HG03159 (cell line): ENCODE measurements around the gene GMPS.
"Not testable (repeated sequence)": the region's sequence is repeated elsewhere in the genome, so short reads cannot be mapped to it uniquely, and the experiment has no call there.

ENCODE experiments used
- ATAC-seq: cut with Tn5 transposase; IDR thresholded peaks from one replicate; pipeline ENCODE4 v1.9.1; 2021; ENCODE audit warnings: mild to moderate bottlenecking, moderate library complexity; ENCODE audit not compliant: unreplicated experiment

Gene GMPS

DNA sequence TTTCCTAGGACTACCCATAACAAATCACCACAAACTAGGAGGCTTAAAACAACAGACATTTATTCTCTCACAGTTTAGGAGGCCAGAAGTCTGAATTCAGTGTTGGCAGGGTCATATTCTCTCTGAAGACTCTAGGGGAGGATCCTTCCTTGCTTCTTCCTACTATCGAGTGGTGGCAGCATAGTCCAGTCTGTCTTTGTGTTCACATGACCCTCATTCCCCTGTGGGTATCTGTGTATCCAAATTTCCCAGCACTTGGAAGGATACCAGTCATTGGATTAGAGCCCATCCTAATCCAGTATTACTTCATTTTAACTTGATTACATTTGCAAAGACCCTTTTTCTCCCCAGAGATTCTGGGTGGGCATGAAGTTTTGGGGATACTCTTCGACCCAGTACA is 63.8 kb downstream of the GMPS start:
- no peak for ATAC-seq

- ATAC-seq = no peak
Observed at GRCh38 chr3:155938409-155938808, 68.0 kb downstream of the GMPS start.

DNA sequence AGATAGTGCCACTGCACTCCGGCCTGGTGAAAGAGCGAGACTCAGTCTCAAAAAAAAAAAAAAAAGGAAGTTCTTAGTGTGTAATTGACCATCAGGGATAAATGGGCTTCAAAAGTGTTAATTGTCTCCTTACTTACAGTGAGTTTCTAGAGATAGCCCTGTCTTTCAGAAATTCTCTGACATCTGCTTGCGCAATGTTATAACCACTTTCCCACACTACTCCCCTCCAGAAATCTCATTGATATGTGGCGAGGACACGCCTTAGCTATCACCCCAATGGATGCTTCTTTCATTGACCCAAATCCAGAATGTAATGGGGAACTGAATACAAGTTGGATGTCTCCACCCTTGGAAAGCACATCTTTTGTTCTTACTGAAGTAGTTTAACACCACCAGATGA is 70.9 kb downstream of the GMPS start:
- ATAC-seq = no peak

DNA sequence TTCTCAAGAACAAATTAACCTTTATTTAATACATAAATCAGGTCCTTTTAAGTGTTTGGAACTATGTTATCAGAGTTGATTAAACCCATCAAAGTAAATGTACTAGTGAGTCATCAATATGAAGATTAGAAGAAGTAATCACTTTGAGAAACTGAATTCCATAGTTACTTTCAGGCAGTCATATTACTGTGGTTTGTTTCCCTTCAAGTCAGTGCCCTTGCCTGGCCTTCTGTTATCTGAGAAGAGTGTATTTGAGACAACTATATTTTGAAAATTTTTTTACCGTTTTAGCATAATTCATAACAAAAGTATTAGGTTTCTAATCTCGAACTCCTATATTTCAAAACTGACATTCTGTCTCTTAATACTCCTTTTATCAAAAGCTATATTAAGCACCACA is 73.6 kb downstream of the GMPS start:
- ATAC-seq = no peak

GRCh38 chr3:155946178-155946577 is 75.7 kb downstream of the GMPS start:
- ATAC-seq = no peak

DNA sequence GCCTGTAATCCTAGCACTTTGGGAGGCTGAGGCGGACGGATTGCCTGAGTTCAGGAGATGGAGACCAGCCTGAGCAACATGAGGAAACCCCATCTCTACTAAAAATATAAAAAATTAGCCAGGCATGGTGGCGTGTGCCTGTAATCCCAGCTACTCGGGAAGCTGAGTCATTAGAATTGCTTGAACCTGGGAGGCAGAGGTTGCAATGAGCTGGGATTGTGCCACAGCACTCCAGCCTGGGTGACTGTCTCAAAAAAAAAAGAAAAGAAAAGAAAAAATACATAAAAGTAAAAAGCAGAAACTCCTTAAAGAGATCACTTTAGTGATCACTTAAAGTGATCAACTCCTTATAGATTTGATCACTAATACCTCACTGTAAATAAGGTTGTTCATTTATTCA is 78.0 kb downstream of the GMPS start:
- no peak for ATAC-seq

DNA sequence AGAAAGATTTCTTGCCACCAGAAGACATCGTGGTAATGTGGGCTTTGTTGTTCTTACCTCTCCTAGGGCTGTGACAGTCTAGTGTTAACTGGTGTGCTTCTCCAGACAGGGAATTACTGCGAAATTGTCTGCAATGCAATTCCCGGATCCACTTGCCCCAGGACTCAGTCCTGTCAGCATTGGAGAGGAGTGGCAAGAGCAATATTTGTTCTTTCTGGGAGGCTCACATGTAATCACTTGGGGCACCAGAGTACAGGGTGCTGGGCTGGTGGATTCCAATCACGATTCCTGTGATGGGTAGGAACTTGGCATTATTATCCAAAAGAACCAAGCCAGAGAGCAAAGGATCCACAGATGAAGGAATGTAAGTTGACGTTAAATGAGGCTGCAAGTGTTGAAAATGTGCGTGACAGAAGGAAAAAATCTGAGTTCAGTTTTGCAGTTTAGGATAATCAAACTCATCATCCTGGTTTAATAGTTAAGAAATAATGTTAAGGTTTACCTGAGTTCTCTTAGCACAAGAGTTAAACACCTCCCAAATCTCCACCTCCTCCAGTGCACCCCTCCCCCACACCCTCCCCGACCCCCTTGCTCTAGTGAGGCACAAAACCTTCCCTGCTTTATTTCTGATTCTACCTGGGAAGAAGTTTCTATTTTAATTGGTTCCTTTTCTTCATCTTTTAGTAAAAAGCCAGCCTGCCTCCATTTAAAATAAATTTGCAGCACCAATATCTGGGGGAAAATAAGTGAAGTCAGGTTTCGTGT is 79.2 kb downstream of the GMPS start:
- ATAC-seq = no peak

GRCh38 chr3:155956508-155957411 is 86.3 kb downstream of the GMPS start:
- ATAC-seq = no peak

DNA sequence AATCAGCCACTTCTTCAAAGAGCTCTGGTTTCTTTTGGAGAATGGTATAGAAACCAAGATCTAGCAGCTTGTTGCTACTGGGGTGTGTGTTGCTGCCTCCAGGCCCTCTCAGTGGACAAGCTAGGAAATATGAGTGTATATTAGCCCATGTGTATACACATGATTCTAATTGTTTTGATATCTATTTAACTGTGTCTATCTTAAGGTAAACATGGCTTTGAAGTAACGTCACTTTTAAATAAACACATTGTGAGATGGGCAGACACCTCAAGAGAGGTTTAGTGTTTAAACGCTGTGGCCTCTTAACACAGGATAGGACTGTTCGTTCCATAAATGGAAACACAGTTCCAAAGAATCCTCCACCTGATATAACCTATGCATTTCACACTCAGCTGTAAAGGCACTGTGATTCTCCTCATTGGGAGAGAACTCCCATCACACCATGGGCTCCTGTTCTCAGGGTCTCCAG is 87.0 kb downstream of the GMPS start:
- no peak for ATAC-seq

DNA sequence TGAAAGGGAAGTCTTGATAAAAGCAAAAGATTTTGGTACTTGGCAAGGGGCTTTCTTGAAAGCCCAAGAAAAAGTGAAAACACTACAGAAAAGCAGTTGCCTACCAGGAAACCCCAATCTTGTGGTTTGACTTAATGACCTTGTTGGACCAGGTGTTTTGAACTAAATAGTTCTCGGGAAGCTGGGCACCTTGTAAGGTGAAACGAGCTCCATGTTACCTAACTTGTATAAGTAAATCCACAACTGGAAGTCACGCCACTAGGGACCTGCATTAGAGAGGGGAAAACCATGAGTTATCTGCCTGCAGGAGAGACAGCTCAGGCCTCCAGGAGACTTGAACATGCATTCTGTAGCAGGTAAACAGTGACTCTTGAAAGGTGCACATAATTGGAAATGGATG is 88.2 kb downstream of the GMPS start:
- ATAC-seq = no peak

- no peak for ATAC-seq
Observed at GRCh38 chr3:155960060-155960459, 89.6 kb downstream of the GMPS start.

GRCh38 chr3:155961044-155961443 is 90.6 kb downstream of the GMPS start:
- ATAC-seq = not testable (repeated sequence)

GRCh38 chr3:155963570-155963969 is 93.1 kb downstream of the GMPS start:
- no peak for ATAC-seq

DNA sequence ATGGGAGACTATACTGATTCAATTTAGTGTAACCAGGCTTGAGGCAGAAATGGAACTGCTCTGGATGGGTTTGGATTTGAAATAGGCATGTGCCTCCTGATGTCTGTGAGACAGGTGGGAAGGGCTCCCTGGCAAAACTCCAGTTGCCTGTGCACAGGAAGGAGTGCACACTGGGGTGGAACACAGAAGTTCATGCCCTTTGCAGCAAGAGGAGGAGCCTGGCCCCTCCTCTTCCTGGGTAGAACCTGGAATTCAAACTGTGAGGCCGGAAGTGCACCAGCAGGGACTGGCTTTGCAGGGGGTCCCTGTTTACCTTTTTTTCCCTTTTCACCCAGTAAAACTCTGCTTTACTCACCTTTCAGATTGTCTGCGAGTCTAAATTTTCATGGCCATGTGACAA is 99.9 kb downstream of the GMPS start:
- ATAC-seq = no peak

- no peak for ATAC-seq
Observed at GRCh38 chr3:155972885-155973584, 102.6 kb downstream of the GMPS start.

DNA sequence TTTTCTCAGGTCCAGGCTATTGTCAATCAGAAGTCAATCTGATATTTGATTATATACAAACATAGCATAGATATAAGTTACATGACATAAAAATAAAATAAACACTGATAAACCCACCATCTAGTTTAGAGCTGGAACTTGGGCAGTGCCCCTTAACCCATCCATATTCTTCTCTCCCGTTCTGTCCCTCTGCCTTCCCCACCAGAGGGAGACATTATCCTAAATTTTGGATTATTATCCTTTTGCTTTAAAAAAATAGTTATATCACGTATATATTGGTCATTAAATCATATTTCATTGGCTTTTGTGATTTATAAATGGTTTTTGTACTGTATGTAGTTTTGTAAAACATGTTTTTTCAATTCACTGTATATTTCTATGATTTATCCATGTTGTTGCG is 107.9 kb downstream of the GMPS start:
- ATAC-seq = no peak

- no peak for ATAC-seq
Observed at GRCh38 chr3:155979746-155980145, 109.3 kb downstream of the GMPS start.

- no peak for ATAC-seq
Observed at GRCh38 chr3:155981669-155982068, 111.2 kb downstream of the GMPS start.

DNA sequence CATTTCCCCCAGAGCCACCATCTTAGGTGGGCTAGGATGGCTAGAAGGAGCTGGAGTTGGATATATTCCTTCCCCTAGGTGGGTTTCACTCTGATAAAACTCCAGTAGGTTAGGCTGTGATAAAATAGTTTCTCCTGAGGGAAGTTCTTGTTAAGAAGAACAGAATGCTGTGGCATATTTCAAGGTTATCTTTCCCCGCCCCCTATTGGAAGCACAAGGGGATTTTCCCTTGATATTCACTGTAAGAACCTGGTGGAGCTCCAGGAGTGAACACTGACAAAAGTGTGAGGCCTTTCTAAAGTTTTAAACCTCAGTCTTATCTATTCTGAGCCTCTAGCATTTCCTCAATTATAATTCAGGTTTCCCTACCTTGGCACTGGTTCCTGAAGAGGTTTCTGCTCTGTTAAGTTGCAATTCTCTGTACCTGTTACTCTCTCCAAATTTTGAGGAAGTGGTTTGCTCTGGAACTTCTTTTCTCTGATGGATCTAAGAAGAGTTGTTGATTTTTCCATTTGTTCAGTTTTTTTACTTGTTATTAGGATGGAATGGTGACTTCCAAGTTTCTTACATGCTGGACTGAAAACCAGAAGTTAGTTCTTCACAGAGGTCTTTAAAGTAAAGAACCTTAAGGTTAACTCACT is 113.5 kb downstream of the GMPS start:
- no peak for ATAC-seq

DNA sequence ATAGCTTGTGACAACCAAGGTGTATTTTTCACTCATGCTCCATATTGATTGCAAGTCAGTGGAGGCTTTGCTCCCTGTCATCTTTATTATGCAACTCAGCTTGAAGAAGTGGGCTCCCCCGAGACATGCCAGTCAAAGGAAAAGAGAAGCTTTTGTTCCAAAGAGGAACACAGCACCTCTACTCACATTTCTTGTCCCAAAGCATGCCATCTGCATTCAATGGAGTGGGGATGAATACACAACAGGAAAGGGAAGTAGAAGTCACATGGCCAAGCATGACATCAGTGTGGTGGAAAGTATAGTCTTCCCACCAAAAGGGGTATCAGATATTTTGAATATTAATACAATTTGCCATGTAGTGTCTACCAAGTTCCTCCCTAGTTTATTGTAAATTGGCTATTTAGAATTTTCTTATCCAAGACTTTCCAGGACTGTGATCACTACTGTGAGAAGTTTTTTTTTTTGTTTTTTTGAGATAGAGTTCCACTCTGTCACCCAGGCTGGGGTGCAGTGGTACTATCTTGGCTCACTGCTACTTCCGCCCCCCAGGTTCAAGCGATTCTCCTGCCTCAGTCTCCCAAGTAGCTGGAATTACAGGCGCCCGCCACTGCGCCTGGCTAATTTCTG is 114.5 kb downstream of the GMPS start:
- no peak for ATAC-seq
